IMR-90 (cell line): ENCODE measurements around the gene CTTN. TPM values are rescaled to one million over a fixed set of nuclear protein-coding genes. Genes with fewer than 3 reads are reported as not detected.

ENCODE experiments used
- ATAC-seq: fragments of 200-7000 bp; cut with Tn5 transposase; 2 replicates; pipeline ENCODE4 v1.9.1; 2020; ENCODE audit warnings: low read depth, mild to moderate bottlenecking, moderate library complexity
- BruUV-seq: library from RNA; stranded (reverse); fragments of 400-500 nt; replicated peaks from 2 replicates; lab custom pipeline; 2021; lab: Mats Ljungman, UMichigan
- CTCF ChIA-PET: fragments of 300-600 bp; formaldehyde crosslinking; extraction: SDS; loops from one replicate; lab custom pipeline; 2021; ENCODE audit warnings: antibody characterized with exemption; lab: Yijun Ruan, JAX
- POLR2A ChIA-PET: fragments of 300-600 bp; sonication (Branson Sonifier 250); formaldehyde crosslinking; loops from one replicate; lab custom pipeline; 2022; ENCODE audit warnings: antibody characterized with exemption; ENCODE audit not compliant: unreplicated experiment; lab: Charles Lee
- DNase-seq: peaks from one replicate; pipeline ENCODE4 v3.0.0; 2013
- H2AFZ ChIP-seq: replicated peaks from 2 replicates; pipeline ENCODE3; 2013; ENCODE audit warnings: low read length, mild to moderate bottlenecking; ENCODE audit not compliant: poor library complexity
- H2AK5ac ChIP-seq: 2 replicates; pipeline ENCODE4 v1.6.1; 2013; ENCODE audit warnings: low read depth, low read length, inconsistent platforms
- H2AK9ac ChIP-seq: replicated peaks from 2 replicates; pipeline ENCODE3; 2013; ENCODE audit warnings: mild to moderate bottlenecking, low read depth, low read length, moderate library complexity; ENCODE audit not compliant: poor library complexity
- H2BK120ac ChIP-seq: 2 replicates; pipeline ENCODE4 v1.6.1; 2013; ENCODE audit warnings: low read depth, low read length, inconsistent platforms
- H2BK15ac ChIP-seq: 3 replicates; pipeline ENCODE4 v1.6.1; 2013; ENCODE audit warnings: low read depth, low read length, inconsistent platforms
- H2BK20ac ChIP-seq: 2 replicates; pipeline ENCODE4 v1.6.1; 2013; ENCODE audit warnings: low read depth, mild to moderate bottlenecking, inconsistent platforms, low read length, moderate library complexity
- H2BK5ac ChIP-seq: 2 replicates; pipeline ENCODE4 v1.6.1; 2013; ENCODE audit warnings: mild to moderate bottlenecking, low read depth, low read length, inconsistent platforms; ENCODE audit not compliant: poor library complexity, severe bottlenecking
- H3K14ac ChIP-seq: replicated peaks from 2 replicates; pipeline ENCODE4 v1.6.1; 2013; ENCODE audit warnings: low read depth, low read length, inconsistent platforms
- H3K18ac ChIP-seq: 2 replicates; pipeline ENCODE4 v1.6.1; 2013; ENCODE audit warnings: low read depth, low read length, control low read depth
- H3K23ac ChIP-seq: 2 replicates; pipeline ENCODE4 v1.6.1; 2013; ENCODE audit warnings: low read depth, low read length, inconsistent platforms
- H3K27ac ChIP-seq: 2 replicates; pipeline ENCODE4 v1.5.1; 2013; ENCODE audit warnings: mild to moderate bottlenecking, control low read depth, low read length; ENCODE audit not compliant: insufficient read depth
- H3K27me3 ChIP-seq: 2 replicates; pipeline ENCODE4 v1.6.1; 2013; ENCODE audit warnings: low read length; ENCODE audit not compliant: control insufficient read depth, insufficient read depth
- H3K36me3 ChIP-seq: 2 replicates; pipeline ENCODE4 v1.6.1; 2013; ENCODE audit warnings: low read length, mixed read lengths; ENCODE audit not compliant: control insufficient read depth, insufficient read depth
- H3K4ac ChIP-seq: 2 replicates; pipeline ENCODE4 v1.6.1; 2013; ENCODE audit warnings: low read depth, low read length, inconsistent platforms
- H3K4me1 ChIP-seq: 2 replicates; pipeline ENCODE4 v1.6.1; 2013; ENCODE audit warnings: low read length, mixed read lengths; ENCODE audit not compliant: control insufficient read depth, insufficient read depth
- H3K4me2 ChIP-seq: 2 replicates; pipeline ENCODE4 v1.6.1; 2013; ENCODE audit warnings: low read depth, mild to moderate bottlenecking, control low read depth, low read length, moderate library complexity
- H3K4me3 ChIP-seq: 2 replicates; pipeline ENCODE4 v1.5.1; 2013; ENCODE audit warnings: low read depth, mild to moderate bottlenecking, control low read depth, low read length, moderate library complexity; ENCODE audit not compliant: insufficient read depth
- H3K56ac ChIP-seq: 2 replicates; pipeline ENCODE4 v1.6.1; 2013; ENCODE audit warnings: low read length, inconsistent platforms; ENCODE audit not compliant: insufficient read depth; ENCODE audit errors: extremely low read depth
- H3K79me1 ChIP-seq, 2 experiments: 2 replicates each; pipeline ENCODE4 v1.6.1; 2013; ENCODE audit warnings: low read length in 2 of 2, inconsistent platforms in 1 of 2, low read depth in 1 of 2
- H3K9ac ChIP-seq: 2 replicates; pipeline ENCODE4 v1.6.1; 2013; ENCODE audit warnings: low read depth, low read length, control low read depth
- H3K9me1 ChIP-seq: 2 replicates; pipeline ENCODE4 v1.6.1; 2013; ENCODE audit warnings: low read length, inconsistent platforms; ENCODE audit not compliant: insufficient read depth
- H3K9me3 ChIP-seq: 2 replicates; pipeline ENCODE4 v1.6.1; 2013; ENCODE audit warnings: low read length; ENCODE audit not compliant: control insufficient read depth, insufficient read depth
- H4K20me1 ChIP-seq: 2 replicates; pipeline ENCODE4 v1.6.1; 2013; ENCODE audit warnings: low read length, inconsistent platforms; ENCODE audit not compliant: insufficient read depth
- H4K5ac ChIP-seq: 2 replicates; pipeline ENCODE4 v1.6.1; 2013; ENCODE audit warnings: mild to moderate bottlenecking, low read depth, low read length, control low read depth
- H4K8ac ChIP-seq, 2 experiments: 2 replicates each; pipeline ENCODE4 v1.6.1; 2013; ENCODE audit warnings: low read depth in 2 of 2, low read length in 2 of 2, control low read depth in 1 of 2, inconsistent platforms in 1 of 2
- H4K91ac ChIP-seq: 2 replicates; pipeline ENCODE4 v1.6.1; 2013; ENCODE audit warnings: low read depth, low read length, inconsistent platforms; ENCODE audit not compliant: insufficient read depth
- BHLHE40 ChIP-seq: fragments of 150-350 bp; IDR thresholded peaks from 2 replicates; pipeline ENCODE4 v1.6.1; 2016; ENCODE audit warnings: mild to moderate bottlenecking, low read depth, low read length
- CEBPB ChIP-seq: IDR thresholded peaks from 2 replicates; pipeline ENCODE4 v1.6.1; 2012; ENCODE audit warnings: low read depth, low read length, improper control_type of control experiment
- CHD1 ChIP-seq: IDR thresholded peaks from 2 replicates; pipeline ENCODE4 v1.6.1; 2012; ENCODE audit warnings: low read depth, low read length, improper control_type of control experiment
- CTCF ChIP-seq: conservative IDR thresholded peaks from 2 replicates; pipeline ENCODE4 v1.5.1; 2012; ENCODE audit warnings: mild to moderate bottlenecking, low read depth, low read length, improper control_type of control experiment
- ELK1 ChIP-seq: fragments of 150-350 bp; IDR thresholded peaks from 2 replicates; pipeline ENCODE4 v1.6.1; 2016; ENCODE audit warnings: low read depth, mild to moderate bottlenecking, low read length, moderate library complexity, borderline replicate concordance
- FOS ChIP-seq: fragments of 150-350 bp; IDR thresholded peaks from 2 replicates; pipeline ENCODE4 v1.6.1; 2016; ENCODE audit warnings: low read depth, low read length
- MAFK ChIP-seq: IDR thresholded peaks from 2 replicates; pipeline ENCODE4 v1.6.1; 2012; ENCODE audit warnings: low read depth, low read length, improper control_type of control experiment
- MAZ ChIP-seq: IDR thresholded peaks from 2 replicates; pipeline ENCODE4 v1.6.1; 2012; ENCODE audit warnings: low read depth, mild to moderate bottlenecking, low read length, improper control_type of control experiment, moderate library complexity, borderline replicate concordance
- MXI1 ChIP-seq: IDR thresholded peaks from 2 replicates; pipeline ENCODE4 v1.6.1; 2012; ENCODE audit warnings: low read depth, mild to moderate bottlenecking, low read length, moderate library complexity, borderline replicate concordance
- NFE2L2 ChIP-seq: fragments of 150-350 bp; IDR thresholded peaks from 2 replicates; pipeline ENCODE4 v1.6.1; 2016; ENCODE audit warnings: low read depth, mild to moderate bottlenecking, low read length
- POLR2A ChIP-seq: IDR thresholded peaks from 2 replicates; pipeline ENCODE4 v1.6.1; 2012; ENCODE audit warnings: mild to moderate bottlenecking, low read depth, low read length
- RAD21 ChIP-seq: IDR thresholded peaks from 2 replicates; pipeline ENCODE4 v1.6.1; 2012; ENCODE audit warnings: low read length, improper control_type of control experiment
- RCOR1 ChIP-seq: IDR thresholded peaks from 2 replicates; pipeline ENCODE4 v1.6.1; 2012; ENCODE audit warnings: mild to moderate bottlenecking, low read length, improper control_type of control experiment; ENCODE audit not compliant: insufficient replicate concordance
- RFX5 ChIP-seq: IDR thresholded peaks from 2 replicates; pipeline ENCODE4 v1.8.0; 2012; ENCODE audit warnings: low read depth, mild to moderate bottlenecking, low read length, moderate library complexity
- SMC3 ChIP-seq: fragments of 150-350 bp; IDR thresholded peaks from 2 replicates; pipeline ENCODE4 v1.6.1; 2016; ENCODE audit warnings: low read depth, mild to moderate bottlenecking, antibody characterized with exemption, low read length, moderate library complexity
- USF2 ChIP-seq: fragments of 150-350 bp; IDR thresholded peaks from 2 replicates; pipeline ENCODE4 v1.6.1; 2017; ENCODE audit warnings: mild to moderate bottlenecking, antibody characterized with exemption, low read length, low read depth
- WGBS, 2 experiments: methylation state at CpG; one replicate each; pipeline versions ENCODE4 v1.1.5 to v1.1.7; 2013; ENCODE audit warnings: missing lambda C conversion rate in 2 of 2; ENCODE audit not compliant: insufficient read length in 1 of 2; ENCODE audit errors: extremely low coverage in 2 of 2; 5-methylcytosine and 5-hydroxymethylcytosine counted together
- dilution Hi-C: fragments of 300-500 bp; cut with HindIII; formaldehyde crosslinking; loops from one replicate; pipeline ENCODE4 v1.14.3; 2018; ENCODE audit warnings: low sequenced_read_pairs; ENCODE audit not compliant: unreplicated experiment
- in situ Hi-C: fragments of 300-500 bp; cut with MboI; formaldehyde crosslinking; loops from 3 replicates; pipeline ENCODE4 v1.14.3; 2019; ENCODE audit warnings: low sequenced_read_pairs, inconsistent platforms, mixed read lengths
- intact Hi-C: fragments of 100-400 bp; cut with micrococcal nuclease; formaldehyde crosslinking; loops from 2 replicates; pipeline ENCODE4 v1.10.0; 2022
- polyA plus RNA-seq, 3 experiments: library from polyadenylated mRNA; depleted of rRNA; stranded (reverse); fragments of >200 nt; gene quantifications; 2 replicates each; pipeline ENCODE4 v1.2.3, GENCODE V29; 2012; ENCODE audit warnings: low replicate concordance in 1 of 3
- total RNA-seq: library from RNA; depleted of rRNA; stranded (reverse); fragments of >200 nt; gene quantifications from 2 replicates; pipeline ENCODE4 v1.2.3, GENCODE V29; 2012

The CTTN gene
- total and polyA plus RNA-seq, 2 of the 4 experiments (the other 2 are of a cell fraction), result 287 to 296 TPM

- H4K20me1 ChIP-seq, result 0 out of 2 replicates have a peak, but pooled peaks cover 3% of the 10 kb centered on the region
- WGBS, 2 experiments, result 100% methylated on average over 1 of the region's 3 CpGs; no CpG with 5 or more reads in 1 of the 2 experiments
- intact Hi-C loops (no loop called here), in situ Hi-C loops (no loop called here), dilution Hi-C loops (no loop called here)
- peaks cover 2% of the 10 kb centered on the region; the same call in 1 of the 2 replicates for H3K27me3 ChIP-seq
- TF ChIP-seq RCOR1, result no peak
- TF ChIP-seq MAFK, result no peak
- no peak for TF ChIP-seq USF2
- no peak for TF ChIP-seq RFX5
- no peak for TF ChIP-seq CEBPB
- no peak for TF ChIP-seq CTCF
- no peak for TF ChIP-seq MXI1
- TF ChIP-seq ELK1, result no peak
- no peak for TF ChIP-seq POLR2A
- TF ChIP-seq FOS, result no peak
- TF ChIP-seq NFE2L2, result no peak
- TF ChIP-seq SMC3, result no peak
- TF ChIP-seq MAZ, result no peak
- no peak for TF ChIP-seq CHD1
- TF ChIP-seq RAD21, result no peak
- no peak for TF ChIP-seq BHLHE40
- no peak overlapping the region for H4K5ac ChIP-seq
- no TSS peak for BruUV-seq
- H2AK5ac ChIP-seq, result no peak overlapping the region
- peaks cover 7% of the 10 kb centered on the region for H3K4me1 ChIP-seq
- no peak overlapping the region for H2AK9ac ChIP-seq
- no peaks in the 10 kb centered on the region for H3K79me1 ChIP-seq
- no peak overlapping the region for H2BK120ac ChIP-seq
- H3K9ac ChIP-seq, result no peak overlapping the region
- H3K23ac ChIP-seq, result no peak overlapping the region
- H4K8ac ChIP-seq, result no peak overlapping the region
- H3K56ac ChIP-seq, result no peak overlapping the region
- H3K9me1 ChIP-seq, result peaks cover 3% of the 10 kb centered on the region; the same call in 1 of the 2 replicates
- H4K91ac ChIP-seq, result no peak overlapping the region
- H3K36me3 ChIP-seq, result no peaks in the 10 kb centered on the region
- no peak overlapping the region for H3K4me2 ChIP-seq
- DNase-seq (no peak), ATAC-seq (no peak)
- ChIA-PET POLR2A (no interaction called here), CTCF (no interaction called here)
- no peak overlapping the region for H2AFZ ChIP-seq
- H3K27ac ChIP-seq, result no peak overlapping the region
- H3K4me3 ChIP-seq, result no peak overlapping the region
- no peak overlapping the region for H3K4ac ChIP-seq
- no peaks in the 10 kb centered on the region for H3K9me3 ChIP-seq
- H2BK5ac ChIP-seq, result no peak overlapping the region
- H3K14ac ChIP-seq, result no peak overlapping the region
- no peak overlapping the region for H2BK15ac ChIP-seq
- H2BK20ac ChIP-seq, result no peak overlapping the region
- no peak overlapping the region for H3K18ac ChIP-seq
Observed at GRCh38 chr11:70480711-70481110, 82.4 kb downstream of the CTTN start.
